Right cardiac atrium (tissue), 5 donors: Measurements from ENCODE around the gene NUP42. TPM values are rescaled to one million over a fixed set of nuclear protein-coding genes. Genes with fewer than 3 reads are reported as not detected.

ENCODE experiments used
- ATAC-seq, 2 donors: fragments of 200-7000 bp; cut with Tn5 transposase; one replicate each; pipeline versions ENCODE4 v1.8.0 to v1.9.1; 2020; ENCODE audit warnings: moderate library complexity in 2 of 2, mild to moderate bottlenecking in 1 of 2
- DNase-seq, 3 donors: peaks; one replicate each; pipeline ENCODE4 v3.0.0-alpha.2; 2020
- H3K27ac ChIP-seq: one replicate; pipeline ENCODE4 v1.5.1; 2013; ENCODE audit warnings: mild to moderate bottlenecking, low read length, control low read depth, moderate library complexity
- H3K27me3 ChIP-seq: one replicate; pipeline ENCODE4 v1.6.1; 2013; ENCODE audit not compliant: control insufficient read depth, insufficient read depth
- H3K4me1 ChIP-seq: one replicate; pipeline ENCODE4 v1.6.1; 2013; ENCODE audit warnings: low read length; ENCODE audit not compliant: control insufficient read depth, insufficient read depth
- H3K4me3 ChIP-seq: one replicate; pipeline ENCODE4 v1.5.1; 2013; ENCODE audit warnings: low read length, control low read depth
- H3K9me3 ChIP-seq: one replicate; pipeline ENCODE4 v1.6.1; 2013; ENCODE audit warnings: low read length; ENCODE audit not compliant: control insufficient read depth
- WGBS: extraction: QIAGEN DNeasy Blood & Tissue Kit; methylation state at CpG from one replicate; pipeline ENCODE4 v1.1.7; 2013; 5-methylcytosine and 5-hydroxymethylcytosine counted together
- intact Hi-C, 4 donors: fragments of 100-400 bp; cut with DNase I; formaldehyde crosslinking; loops; one replicate each; pipeline versions ENCODE4 v1.11.0 to v1.14.0; 2022 to 2023
- polyA plus RNA-seq: library from polyadenylated mRNA; stranded (reverse); fragments of 200-250 nt; gene quantifications from one replicate; pipeline ENCODE4 v1.2.3, GENCODE V29; 2013
- total RNA-seq, 4 donors: library from RNA; stranded (reverse); fragmentation: NEBNext Ultra II Directional; extraction: Animal tissue kit (Norgen Biotek cat#: 25700); gene quantifications; one replicate each; pipeline ENCODE4 v1.2.1, GENCODE V29; 2021
- donor health status: healthy with polysubstance abuse.
- donor health status: DM: no; HTN: yes; CAD: no.
- donor health status: DM: no; HTN: no; CAD: no.
- donor health status: DM: no; HTN: yes; CAD: no; lungs with severe emphysema.
- donor health status: DM: yes; HTN: yes; CAD: no.

NUP42 gene
- total and polyA plus RNA-seq, 5 donors = 19.4 to 24.7 (median 22.1) TPM

- WGBS = 68% methylated on average over 2 of the region's 2 CpGs
- H3K4me3 ChIP-seq = no peak overlapping the region
- ATAC-seq (peak; percentile 59 to 79), DNase-seq (no peak)
- peak overlapping the region; percentile 90 for H3K27ac ChIP-seq
- H3K9me3 ChIP-seq = no peaks in the 10 kb centered on the region
- intact Hi-C loops = no loop called here
- H3K27me3 ChIP-seq = no peaks in the 10 kb centered on the region
- H3K4me1 ChIP-seq = no peaks in the 10 kb centered on the region
Observed at GRCh38 chr7:23200331-23200730, 18.5 kb downstream of the NUP42 start.

GRCh38 chr7:23204241-23204640 is 22.4 kb downstream of the NUP42 start:
- 95% methylated on average over 1 of the region's 1 CpG for WGBS
- no peak overlapping the region for H3K4me3 ChIP-seq
- no peak overlapping the region for H3K27ac ChIP-seq
- DNase-seq = no peak
- intact Hi-C loops = no loop called here
- H3K9me3 ChIP-seq = no peaks in the 10 kb centered on the region
- H3K4me1 ChIP-seq = no peaks in the 10 kb centered on the region
- no peaks in the 10 kb centered on the region for H3K27me3 ChIP-seq
- no peak for ATAC-seq

DNA sequence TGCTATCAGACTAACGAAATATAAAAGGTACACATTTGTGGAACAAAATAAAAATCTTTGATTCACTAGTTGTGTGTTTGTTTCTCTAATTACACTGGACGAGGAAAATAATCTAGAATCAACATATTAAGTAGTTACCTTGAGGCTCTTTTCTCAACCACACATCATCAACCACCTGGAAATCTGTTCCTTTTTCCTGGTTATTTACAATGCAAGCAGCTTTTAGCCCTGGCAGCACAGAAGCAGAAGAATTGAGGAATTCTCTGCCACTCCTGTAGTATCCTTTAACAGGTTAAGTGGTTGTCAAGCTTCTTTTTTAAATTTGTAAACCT is 23.7 kb downstream of the NUP42 start:
- Histone ChIP-seq H3K9me3 (no peaks in the 10 kb centered on the region), H3K4me1 (no peaks in the 10 kb centered on the region), H3K27ac (no peak overlapping the region), H3K4me3 (peak overlapping the region; percentile 36), H3K27me3 (no peaks in the 10 kb centered on the region)
- WGBS = 89% methylated on average over 2 of the region's 2 CpGs
- ATAC-seq (no peak), DNase-seq (no peak)
- intact Hi-C loops = no loop called here

GRCh38 chr7:23205909-23206767 is 24.3 kb downstream of the NUP42 start:
- H3K4me3 ChIP-seq = peak overlapping the region; percentile 36
- H3K27ac ChIP-seq = no peak overlapping the region
- ATAC-seq (peak; percentile 84 to 86), DNase-seq (peak; percentile 40 to 77 (median 75))
- H3K27me3 ChIP-seq = no peaks in the 10 kb centered on the region
- no peaks in the 10 kb centered on the region for H3K9me3 ChIP-seq
- intact Hi-C loops = no loop called here
- no peaks in the 10 kb centered on the region for H3K4me1 ChIP-seq
- WGBS = 24% methylated on average over 76 of the region's 76 CpGs

- Histone ChIP-seq H3K27me3 (no peaks in the 10 kb centered on the region), H3K4me1 (no peaks in the 10 kb centered on the region), H3K27ac (no peak overlapping the region), H3K4me3 (no peak overlapping the region), H3K9me3 (no peaks in the 10 kb centered on the region)
- ATAC-seq = no peak
- DNase-seq = no peak
- 90% methylated on average over 2 of the region's 2 CpGs for WGBS
- intact Hi-C loops = no loop called here
Observed at GRCh38 chr7:23207021-23207420, 25.2 kb downstream of the NUP42 start.

DNA sequence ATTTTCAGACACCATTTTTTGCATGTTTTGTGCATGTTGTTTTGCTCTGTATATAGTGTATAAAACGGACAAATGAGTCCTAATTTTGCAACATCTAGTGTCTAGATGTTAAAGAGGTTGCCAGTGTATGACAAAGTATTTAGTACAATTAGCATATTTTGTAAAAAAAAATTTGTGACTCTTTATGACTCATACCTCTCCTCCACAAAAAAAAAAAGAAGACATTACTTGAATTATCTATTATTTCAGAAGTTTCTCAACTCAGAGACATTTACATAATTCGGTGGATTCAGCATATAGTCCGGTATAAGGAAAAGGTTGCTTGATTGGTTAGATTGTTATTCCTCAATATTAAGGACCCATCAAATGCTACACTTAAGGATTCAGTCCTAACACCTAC is 26.0 kb downstream of the NUP42 start:
- ATAC-seq (no peak), DNase-seq (no peak)
- H3K9me3 ChIP-seq = no peaks in the 10 kb centered on the region
- H3K27ac ChIP-seq = no peak overlapping the region
- 87% methylated on average over 3 of the region's 3 CpGs for WGBS
- intact Hi-C loops = no loop called here
- no peaks in the 10 kb centered on the region for H3K4me1 ChIP-seq
- H3K27me3 ChIP-seq = no peaks in the 10 kb centered on the region
- no peak overlapping the region for H3K4me3 ChIP-seq

DNA sequence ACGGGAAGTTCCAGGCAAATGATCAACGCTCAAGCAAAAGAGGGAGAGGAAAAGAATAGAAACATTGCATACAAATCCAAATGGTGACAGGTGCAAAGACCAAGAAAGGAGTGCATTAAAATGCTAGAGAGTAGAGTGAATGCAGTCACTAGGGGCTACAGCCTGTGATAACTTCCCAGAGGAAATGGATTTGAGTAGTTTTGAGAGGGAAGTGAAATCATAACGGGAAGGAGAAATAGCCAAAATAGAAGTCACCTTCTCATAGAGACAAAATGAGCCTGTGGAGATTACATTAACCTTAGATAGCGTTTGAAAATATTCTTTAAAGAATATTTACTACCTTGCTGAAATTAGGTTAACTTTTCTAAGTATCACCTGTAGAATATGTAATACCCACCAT is 26.5 kb downstream of the NUP42 start:
- ATAC-seq (no peak), DNase-seq (no peak)
- Histone ChIP-seq H3K27ac (no peak overlapping the region), H3K27me3 (no peaks in the 10 kb centered on the region), H3K4me1 (no peaks in the 10 kb centered on the region), H3K4me3 (no peak overlapping the region), H3K9me3 (no peaks in the 10 kb centered on the region)
- intact Hi-C loops = no loop called here
- 76% methylated on average over 4 of the region's 4 CpGs for WGBS

GRCh38 chr7:23210506-23210905 is 28.7 kb downstream of the NUP42 start:
- intact Hi-C loops = no loop called here
- Histone ChIP-seq H3K9me3 (no peaks in the 10 kb centered on the region), H3K27me3 (no peaks in the 10 kb centered on the region), H3K4me3 (no peak overlapping the region), H3K4me1 (no peaks in the 10 kb centered on the region), H3K27ac (no peak overlapping the region)
- 78% methylated on average over 2 of the region's 2 CpGs for WGBS
- DNase-seq (no peak), ATAC-seq (no peak)

- WGBS = 68% methylated on average over 11 of the region's 11 CpGs
- DNase-seq (no peak), ATAC-seq (no peak)
- H3K4me3 ChIP-seq = no peak overlapping the region
- H3K4me1 ChIP-seq = no peaks in the 10 kb centered on the region
- H3K27me3 ChIP-seq = no peaks in the 10 kb centered on the region
- intact Hi-C loops = no loop called here
- no peaks in the 10 kb centered on the region for H3K9me3 ChIP-seq
- no peak overlapping the region for H3K27ac ChIP-seq
Observed at GRCh38 chr7:23211589-23211988, 29.7 kb downstream of the NUP42 start.

DNA sequence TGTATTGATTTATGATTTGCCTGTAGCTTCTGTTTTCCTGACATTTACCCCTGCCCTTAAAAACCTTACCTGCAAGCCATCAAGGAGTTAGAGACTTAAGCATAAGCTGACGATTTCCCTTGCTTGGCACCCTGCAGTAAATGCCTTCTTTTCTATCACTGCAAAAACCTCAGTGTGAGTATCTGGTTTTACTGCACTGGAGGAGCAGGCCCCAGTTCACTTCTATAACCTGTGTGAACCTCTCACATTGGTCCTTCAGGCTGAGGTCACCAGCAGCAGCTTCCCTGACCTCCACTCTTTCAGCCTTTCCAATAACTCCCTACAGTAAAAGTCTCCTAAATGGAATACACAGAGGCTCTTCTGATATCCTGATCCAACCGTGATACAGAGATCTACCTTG is 30.5 kb downstream of the NUP42 start:
- ATAC-seq (no peak), DNase-seq (no peak)
- 91% methylated on average over 2 of the region's 2 CpGs for WGBS
- intact Hi-C loops = no loop called here
- Histone ChIP-seq H3K4me1 (no peaks in the 10 kb centered on the region), H3K27ac (no peak overlapping the region), H3K27me3 (no peaks in the 10 kb centered on the region), H3K9me3 (no peaks in the 10 kb centered on the region), H3K4me3 (no peak overlapping the region)

GRCh38 chr7:23212841-23213240 is 31.0 kb downstream of the NUP42 start:
- no peak overlapping the region for H3K4me3 ChIP-seq
- no peak for ATAC-seq
- no peak for DNase-seq
- 77% methylated on average over 4 of the region's 4 CpGs for WGBS
- H3K4me1 ChIP-seq = no peaks in the 10 kb centered on the region
- intact Hi-C loops = no loop called here
- no peaks in the 10 kb centered on the region for H3K27me3 ChIP-seq
- H3K27ac ChIP-seq = no peak overlapping the region
- H3K9me3 ChIP-seq = no peaks in the 10 kb centered on the region

GRCh38 chr7:23213755-23214154 is 31.9 kb downstream of the NUP42 start:
- Histone ChIP-seq H3K27ac (no peak overlapping the region), H3K9me3 (no peaks in the 10 kb centered on the region), H3K27me3 (no peaks in the 10 kb centered on the region), H3K4me1 (no peaks in the 10 kb centered on the region), H3K4me3 (no peak overlapping the region)
- DNase-seq = no peak
- ATAC-seq = no peak
- WGBS = 96% methylated on average over 11 of the region's 11 CpGs
- intact Hi-C loops = no loop called here
